Renal pelvis (tissue), 4 donors: ENCODE results near the gene RFT1. TPM values are rescaled to one million over a fixed set of nuclear protein-coding genes. Genes with fewer than 3 reads are reported as not detected.
"Not testable (repeated sequence)": the region's sequence is repeated elsewhere in the genome, so short reads cannot be mapped to it uniquely, and the experiment has no call there.

ENCODE experiments used
- DNase-seq: peaks from one replicate; pipeline ENCODE4 v3.0.0-alpha.2; 2013
- polyA plus RNA-seq, 3 donors: library from polyadenylated mRNA; unstranded; fragments of 120-200 nt; gene quantifications; one replicate each; pipeline ENCODE4 v1.2.1, GENCODE V29; 2013; ENCODE audit not compliant: insufficient read length in 3 of 3

RFT1 gene
- polyA plus RNA-seq, 3 donors, result 24.8 to 28.1 (median 25.9) TPM

DNA sequence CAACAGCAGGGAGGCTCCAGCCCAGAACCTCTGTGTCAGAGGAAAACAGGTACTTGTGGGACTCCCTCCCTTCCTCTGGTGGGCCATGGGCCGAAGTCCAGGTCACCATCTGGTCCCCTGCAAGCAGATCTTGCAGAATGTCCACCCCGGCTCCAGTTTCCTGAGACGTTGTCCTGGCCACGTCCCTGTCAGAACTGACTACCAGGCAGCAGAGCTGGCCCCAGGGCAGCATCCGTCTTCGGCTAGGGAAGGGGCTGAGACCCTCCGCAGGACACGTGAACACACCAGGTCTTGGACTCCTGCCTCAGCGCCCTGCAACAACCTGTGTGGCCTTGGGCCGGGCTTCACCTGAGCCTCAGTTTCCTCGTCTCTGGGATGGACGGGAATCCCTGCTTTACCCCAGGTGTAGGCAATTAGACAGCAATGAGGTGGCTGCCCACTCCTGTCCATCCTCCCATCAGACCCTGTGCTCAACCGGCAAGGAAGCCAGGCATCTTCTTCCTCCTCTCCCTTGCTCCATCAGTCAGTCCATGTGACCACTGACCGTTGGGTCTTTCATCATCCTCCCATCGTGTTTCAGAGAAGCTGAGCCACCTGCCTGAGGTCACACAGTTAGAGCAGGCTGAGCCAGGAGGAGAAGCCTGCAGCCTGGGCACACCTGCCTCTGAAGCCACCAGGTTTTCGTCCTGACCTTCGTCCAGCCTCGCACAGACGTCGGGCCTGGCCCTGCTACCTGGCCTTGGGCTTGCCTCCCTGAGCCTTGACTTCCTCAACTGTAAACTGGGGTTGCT, 21.8 kb upstream of the RFT1 start:
- DNase-seq, result no peak

DNA sequence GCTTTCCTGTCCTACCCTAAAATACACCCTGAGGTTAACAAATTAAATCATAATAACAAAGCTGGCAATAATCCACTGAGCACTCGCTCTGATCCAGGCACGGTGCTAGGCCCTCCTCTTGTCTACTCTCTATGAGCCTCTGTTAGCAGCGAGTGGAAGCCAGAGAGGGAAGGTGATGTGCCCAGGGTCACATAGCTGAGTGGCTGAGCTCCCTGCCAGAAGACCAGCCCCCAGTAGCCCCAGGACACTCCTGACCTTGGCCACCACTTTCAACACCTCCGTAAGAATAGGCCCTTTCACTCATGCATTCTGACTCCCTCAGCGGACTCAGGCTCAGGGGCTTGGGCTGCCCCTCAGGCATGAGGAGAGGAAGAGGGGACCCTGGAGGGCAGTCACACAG, 21.2 kb upstream of the RFT1 start:
- DNase-seq, result no peak

DNA sequence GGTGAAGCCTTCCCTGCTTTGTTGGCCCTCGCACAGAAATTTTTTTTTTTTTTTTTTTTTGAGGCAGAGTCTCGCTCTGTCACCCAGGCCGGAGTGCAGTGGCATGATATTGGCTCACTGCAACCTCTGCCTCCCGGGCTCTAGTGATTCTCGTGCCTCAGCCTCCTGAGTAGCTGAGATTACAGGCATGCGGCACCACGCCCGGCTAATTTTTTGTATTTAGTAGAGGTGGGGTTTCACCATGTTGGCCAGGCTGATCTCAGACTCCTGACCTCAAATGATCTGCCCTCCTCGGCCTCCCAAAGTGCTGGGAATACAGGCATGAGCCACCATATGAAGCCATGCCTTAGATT, 20.8 kb upstream of the RFT1 start:
- not testable (repeated sequence) for DNase-seq

DNA sequence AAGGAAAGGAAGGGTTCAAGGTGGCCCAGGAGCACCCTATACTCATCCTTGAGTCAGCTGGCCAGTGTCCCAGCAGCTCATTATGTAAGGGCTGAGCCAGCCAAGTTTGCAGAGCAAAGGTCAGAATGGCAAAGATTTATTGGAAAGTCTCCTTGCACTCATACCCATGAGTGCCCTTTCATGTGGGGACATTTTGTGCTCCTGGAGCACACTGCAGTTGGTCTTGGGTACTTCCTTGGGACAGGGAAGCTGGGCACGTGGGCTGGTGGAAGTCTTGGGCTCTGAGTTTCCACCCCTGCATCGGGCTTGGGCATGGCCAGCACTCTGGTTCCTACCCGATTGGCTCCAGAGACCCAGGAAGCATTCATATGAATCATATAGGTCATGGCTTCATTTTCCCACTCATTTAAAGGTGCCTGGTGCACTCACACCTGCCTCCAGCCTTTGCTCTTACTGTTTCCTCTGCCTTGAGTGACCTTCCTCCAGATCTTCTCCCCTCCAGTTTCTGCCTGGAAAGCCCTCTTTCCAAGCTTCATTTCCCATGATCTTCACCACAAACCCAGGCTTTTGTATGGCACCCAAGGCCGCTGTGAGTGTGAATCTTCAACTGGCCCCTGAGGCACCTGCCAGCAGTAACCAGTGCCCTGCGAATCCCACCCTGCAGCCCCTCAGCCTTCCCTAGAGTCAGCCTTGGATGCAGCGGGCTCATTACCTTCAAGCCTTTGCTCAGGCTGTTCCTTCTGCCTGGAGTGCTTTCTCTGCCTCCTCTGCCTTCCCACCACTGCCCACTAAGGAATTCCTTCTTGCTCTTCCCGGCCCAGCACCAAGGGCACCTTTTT, 20.2 kb upstream of the RFT1 start:
- no peak for DNase-seq

DNA sequence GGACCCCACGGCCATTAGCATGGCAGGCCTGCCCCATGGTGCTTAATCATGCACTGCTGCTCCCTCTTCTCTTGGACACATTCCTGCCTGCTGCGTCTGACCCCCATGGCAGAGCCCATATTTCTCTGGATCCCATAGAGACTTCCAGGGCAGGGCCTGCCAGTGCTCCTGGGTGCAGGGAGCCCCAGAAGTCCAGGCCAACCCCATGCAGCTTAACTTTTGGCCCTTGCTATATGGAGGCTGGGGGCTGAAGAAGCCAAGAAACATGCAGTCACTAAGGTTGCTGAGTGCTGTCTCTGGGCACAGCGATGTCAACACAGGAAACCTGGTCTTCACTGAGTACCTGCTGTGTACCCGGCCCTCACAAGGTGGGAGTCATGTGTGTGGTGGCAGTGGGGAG, 19.5 kb upstream of the RFT1 start:
- DNase-seq, result no peak

DNA sequence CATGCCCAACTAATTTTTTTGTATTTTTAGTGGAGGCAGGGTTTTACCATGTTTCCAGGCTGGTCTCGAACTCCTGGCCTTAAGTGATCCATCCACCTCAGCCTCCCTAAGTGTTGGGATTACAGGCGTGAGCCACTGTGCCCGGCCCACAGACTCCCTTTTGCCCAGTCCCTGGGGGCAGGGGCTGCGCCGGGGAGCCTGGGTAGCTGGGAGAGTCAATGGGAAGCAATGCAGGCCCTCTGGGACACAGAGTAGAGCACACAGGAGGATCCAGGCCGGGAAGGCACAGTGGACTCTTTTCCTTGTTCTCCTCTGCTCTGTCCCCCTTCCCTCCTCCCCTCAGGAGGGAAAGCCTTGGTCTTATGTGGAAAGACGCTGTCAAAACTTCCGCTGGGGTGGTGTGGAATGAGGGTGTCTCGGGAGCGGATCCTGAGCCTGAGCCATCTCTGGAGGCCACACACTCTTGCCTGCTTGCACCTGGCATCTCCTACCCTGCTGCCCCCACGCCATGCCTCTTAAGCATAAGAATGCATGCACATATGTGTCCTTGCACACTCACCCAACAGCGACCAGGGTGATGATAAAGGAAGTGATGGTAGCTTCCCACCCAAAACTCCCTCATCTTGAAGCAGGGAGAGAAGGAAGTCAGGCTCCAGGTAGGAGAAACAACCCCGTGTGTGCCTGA, 18.9 kb upstream of the RFT1 start:
- no peak for DNase-seq

DNA sequence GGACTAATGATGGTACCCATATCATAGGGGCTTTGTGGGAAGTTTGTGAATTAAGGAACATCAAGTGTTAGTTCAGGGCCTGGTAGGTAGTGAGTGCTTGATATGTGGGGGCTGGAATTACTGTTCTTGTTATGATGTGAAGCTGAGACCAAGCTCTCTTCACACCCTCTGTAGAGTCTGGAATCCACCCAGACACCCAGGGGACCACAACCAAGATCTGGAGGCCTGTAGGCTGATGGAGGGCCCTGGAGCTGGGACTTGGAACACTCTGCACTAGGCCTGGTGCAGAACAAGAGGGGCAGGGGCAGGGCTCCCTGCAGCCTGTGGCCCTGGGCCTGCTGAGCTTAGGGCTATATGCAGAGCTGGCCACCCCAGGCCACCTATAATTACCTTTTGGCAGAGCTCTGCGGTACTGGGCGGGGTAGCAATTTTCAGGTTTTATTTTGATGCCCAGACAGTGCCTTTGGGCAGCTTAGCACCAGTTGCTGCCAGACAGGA, 17.7 kb upstream of the RFT1 start:
- DNase-seq, result no peak

DNA sequence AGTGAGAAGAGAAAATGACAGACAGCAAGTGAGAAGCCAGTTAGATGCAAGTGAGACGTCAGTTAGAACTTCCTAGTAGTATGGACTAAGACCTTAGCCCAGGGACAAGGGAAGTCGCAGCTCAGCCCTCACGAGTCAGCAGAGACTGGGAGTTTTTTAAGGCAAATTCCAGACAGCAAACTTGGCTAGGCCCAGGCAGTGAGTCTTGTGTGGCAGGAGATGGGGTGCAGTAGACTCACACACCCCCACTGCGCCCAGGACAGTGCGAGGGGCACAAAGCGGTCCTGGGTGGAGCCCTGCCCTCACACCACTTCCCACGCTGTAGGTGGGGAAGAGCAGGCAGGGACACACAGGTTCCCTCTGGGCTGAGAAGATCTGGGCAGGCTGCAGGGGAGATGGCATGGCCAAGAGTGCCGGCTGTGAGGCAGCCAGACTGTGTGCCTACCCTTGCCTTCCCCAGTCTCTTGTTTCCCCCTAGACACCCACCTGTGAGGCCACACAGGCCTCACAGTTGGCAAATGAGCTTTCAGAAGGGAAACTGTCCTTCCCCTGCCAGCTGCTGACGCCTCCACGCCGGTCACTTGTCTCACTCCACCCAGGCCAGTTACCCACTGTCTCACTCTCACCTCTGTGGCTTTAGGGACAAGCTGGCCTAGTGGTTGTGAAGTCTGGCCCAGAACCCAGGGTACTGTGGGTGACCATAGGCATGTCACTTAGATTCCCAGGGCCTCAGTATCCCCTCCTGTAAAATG, 17.1 kb upstream of the RFT1 start:
- no peak for DNase-seq

DNA sequence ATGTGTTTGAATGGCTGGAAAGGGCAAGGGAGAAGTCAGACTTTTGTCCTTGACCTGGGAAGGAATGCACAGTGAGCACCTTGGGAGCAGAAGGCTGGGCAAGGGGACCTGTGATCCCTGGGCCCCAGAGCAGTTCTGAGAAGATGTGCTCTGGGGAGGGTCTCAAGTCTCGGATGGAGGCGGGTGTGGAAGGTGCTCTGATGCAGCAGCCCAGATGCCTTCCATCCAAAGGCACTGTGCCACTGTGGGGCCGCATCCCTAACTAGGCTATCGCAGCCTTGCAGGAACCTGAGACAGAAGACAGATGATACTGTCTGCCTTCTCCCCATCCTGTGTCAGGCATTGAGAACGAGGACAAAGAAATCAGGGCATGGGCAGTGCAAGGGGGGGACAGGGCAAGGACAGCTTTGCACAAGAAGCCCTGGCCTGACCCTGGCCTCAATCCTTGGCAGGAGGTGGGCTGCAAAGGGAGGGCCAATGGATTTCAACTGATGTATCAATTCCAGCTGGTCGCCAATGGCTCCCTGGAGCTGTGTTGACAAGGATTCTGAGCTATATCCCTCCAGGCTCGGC, 16.2 kb upstream of the RFT1 start:
- no peak for DNase-seq

DNA sequence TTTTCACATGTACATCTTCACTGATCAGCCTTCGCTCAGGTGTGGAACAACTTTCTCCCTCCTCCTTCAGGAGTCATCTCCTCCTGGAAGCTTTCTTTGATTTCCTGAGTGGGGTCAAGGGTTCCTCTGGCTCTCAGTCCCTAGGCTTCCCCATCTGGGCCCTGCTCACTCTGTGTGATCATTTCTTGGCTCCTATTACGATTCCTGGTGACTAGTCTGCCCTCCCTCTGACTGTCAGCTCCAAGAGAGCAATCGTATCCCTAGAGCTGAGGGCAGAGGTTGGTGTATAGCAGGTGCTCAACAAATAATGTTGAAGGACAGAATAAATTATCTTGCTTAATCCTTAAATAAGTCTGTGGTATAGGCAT, 15.5 kb upstream of the RFT1 start:
- no peak for DNase-seq

DNA sequence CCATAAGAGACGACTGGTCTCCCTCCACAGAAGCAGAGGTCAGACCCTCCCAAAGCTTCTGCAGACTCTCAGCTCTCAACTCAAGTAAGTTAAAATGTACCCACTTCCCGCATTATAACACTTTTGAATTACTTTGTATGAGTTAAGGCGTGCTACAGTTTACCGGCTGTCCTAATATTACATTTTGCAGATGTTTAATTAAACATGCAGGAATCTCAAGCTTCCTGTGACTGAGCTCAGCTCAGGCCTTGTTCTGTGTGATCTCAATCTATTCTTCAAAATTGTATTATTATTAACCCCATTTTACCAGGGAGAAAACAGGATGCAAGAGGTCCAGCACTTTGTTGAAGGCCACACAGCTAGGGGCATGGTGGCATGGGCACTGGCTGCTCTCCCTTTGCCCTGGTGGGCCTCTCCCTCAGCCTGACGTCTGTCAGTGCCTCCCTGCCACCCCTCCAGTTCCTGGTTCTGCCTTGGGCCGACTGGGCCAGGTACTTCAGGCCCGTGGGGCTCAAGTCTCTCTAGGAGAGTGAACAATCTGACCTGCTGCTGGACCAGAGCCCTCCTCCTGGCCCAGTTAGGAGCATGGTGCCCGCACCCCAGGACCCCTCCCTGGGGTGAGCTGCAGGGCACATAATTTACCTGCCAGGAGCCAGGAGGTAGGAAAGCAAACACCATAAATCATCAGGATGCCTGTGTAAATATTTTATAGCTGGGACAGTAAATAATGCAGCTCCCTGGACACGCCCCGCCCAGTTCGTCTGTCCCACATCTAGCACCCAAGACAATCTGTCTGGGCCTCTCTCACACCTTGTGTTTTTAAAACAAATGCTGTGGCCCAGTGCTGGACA, 14.9 kb upstream of the RFT1 start:
- no peak for DNase-seq

DNA sequence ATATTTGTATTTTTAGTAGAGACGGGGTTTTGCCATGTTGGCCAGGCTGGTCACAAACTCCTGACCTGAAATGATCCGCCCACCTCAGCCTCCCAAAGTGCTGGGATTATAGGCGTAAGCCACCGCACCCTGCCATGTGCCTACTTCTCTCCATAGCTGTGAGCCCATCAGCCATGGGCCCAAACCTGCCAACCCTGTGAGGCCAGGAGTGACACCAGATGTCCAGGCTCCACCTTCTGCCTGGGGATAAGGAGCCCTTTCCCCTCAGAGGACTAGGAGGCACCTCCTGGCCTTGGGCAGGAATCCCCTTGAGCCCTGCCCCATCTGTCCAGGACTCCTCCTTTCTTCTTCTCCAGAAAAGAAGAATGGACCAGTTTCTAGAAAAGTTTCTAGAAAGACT, 14.2 kb upstream of the RFT1 start:
- DNase-seq, result no peak

DNA sequence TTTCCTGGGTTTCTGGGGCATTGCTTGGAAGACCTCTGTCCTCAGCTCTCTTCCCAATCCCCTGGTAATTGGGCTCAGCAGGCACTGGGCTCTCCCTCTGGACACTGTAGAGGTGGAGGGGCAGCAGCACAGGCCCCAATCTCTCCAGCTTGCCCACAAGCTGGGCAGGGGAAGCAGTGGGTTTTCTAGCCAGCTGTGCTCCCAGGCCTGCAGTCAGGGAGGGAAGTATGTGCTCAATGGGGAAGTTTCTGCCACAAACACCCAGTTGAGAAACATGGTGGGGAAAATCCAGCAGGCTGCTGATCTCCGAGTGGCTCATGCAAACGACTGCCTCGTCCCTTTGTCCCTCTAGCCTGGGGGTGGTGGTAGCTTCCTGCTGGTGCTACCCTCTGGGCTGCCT, 12.8 kb upstream of the RFT1 start:
- no peak for DNase-seq

DNA sequence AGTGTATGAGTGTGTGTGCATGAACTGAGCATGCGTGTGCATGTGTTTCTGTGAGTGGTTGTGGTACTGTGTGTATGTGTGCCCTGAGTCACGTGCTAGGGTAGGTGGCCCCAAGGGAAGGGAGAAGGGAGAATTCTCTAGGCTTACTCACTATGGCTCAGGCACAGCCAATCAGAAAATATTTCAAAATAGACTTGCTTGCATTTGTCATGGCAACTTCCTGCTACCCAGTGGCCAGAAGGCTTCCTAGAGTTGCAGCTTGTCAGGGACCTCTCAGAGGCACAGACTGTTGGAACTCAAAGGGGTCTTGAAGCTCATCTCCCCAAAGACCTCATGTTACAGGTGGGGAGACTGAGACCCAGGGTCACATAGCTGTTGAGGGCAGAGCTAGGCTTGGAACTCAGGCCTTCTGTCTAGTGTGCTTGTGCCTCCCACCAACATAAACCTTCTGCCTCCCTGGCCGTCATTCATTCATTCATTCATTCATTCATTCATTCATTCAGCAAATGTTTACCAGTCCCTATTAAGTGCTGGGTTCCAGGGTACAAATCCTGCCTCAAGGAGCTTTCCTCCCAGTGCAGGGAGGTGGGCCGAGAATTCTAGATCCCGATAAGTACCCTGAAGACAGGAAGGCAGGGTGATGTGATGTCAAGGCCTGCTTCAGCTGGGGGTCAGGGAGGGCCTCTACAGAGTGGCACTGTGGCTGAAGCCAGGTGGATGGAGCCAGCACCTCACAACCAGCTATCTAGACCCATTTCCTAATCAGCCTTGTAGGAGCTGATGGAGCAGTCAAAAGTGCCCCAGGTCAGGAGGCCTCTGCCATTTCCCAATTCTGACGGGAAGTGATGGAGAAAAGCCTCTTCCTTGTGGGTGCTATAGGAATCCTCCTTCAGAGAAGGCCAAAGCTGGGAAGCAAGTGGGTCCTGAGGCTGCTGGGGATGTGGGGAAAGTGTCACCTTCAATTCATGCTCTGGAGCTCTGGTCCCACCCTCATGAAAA, 10.9 kb upstream of the RFT1 start:
- DNase-seq, result no peak

DNA sequence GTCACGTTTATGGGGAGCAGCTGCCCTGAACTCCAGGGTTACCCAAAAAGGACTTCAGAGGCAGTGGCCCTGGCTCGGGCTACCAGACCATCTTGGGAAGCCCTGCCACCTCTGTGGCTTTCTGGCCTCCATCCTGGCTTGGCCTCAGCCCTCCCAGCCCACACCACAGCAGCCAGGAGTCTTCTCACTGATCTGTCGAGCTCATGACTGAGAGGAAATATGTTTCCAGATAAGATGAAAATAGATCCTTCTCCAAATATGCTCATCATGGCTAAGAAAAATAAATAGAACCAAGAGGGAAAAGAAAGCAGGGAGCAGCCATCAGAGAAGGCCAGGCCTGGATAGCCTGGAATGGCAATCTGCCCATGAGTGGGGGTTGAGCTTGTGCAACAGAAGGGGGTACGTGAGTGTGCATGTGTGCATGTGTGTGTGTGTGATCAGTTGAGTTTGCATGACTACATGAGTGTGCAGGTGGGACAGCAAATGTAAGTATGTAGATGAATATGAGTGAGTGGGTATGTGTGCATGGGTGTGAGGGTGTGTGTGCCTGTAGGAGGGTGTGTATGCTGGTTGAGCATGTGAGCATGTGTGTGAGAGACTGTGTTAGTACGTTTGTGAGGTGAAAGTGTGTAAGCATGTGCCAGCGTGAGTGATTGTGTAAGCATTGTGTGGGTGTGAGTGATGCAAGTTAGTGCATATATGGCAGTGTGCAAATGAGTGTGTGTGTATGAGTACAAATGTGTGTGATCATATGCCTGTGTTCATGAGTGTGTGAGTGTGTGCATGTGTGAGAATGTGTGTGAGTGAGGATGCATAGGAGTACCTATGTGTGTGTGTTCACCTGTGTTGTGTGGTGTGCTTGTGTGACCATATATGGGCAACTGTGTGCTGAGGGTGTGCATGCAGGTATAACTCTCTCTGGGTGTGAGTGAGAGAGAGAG, 9.9 kb upstream of the RFT1 start:
- DNase-seq, result no peak

DNA sequence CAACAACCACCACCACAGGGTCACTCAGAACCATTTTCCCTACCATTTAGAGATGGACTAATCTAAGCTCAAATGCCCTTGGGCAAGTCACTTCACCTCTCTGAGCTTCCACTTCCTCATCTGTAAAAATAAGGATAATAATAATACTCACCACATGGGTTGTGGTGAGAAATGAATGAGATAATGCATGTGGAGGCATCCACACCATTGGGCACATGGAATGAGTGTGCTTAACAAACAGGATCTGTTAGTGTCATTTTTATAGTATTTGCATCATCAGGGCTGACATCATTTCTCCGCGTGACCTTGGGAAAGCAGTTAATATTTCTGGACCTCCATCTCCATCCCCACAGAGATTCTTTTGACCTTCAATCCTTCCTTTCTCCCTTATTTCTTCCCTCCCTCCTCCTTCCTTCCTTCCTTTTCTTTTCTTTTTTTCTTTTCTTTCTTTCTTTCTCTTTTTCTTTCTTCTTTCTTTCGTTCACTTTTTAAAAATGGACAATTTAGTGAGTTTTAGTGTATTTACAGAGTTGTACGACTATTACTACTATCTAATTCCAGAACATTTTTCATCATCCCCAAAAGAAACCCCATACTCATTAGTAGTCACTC, 7.7 kb upstream of the RFT1 start:
- no peak for DNase-seq

DNA sequence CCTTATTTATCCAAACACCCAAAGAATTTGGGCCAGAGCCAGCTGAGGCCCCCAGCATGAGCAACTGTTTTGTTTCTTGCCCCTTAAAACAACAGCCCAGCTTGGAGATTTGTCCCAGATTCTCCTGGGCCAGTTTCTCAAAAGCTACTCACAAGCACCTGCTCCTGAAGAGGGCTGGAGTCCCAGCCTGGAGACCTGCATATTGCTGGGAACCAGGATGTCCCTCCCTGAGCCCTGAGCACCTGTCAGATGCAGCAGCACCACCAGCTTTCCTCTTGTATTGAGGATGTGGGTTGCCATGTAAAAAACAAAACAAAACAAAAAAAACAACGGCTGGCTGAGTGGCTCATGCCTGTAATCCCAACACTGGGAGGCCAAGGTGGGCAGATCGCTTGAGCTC, 7.0 kb upstream of the RFT1 start:
- no peak for DNase-seq
